ENCODE results near the gene AMIGO2. TPM values are rescaled to one million over a fixed set of nuclear protein-coding genes. Genes with fewer than 3 reads are reported as not detected.
"Not testable (repeated sequence)": the region's sequence is repeated elsewhere in the genome, so short reads cannot be mapped to it uniquely, and the experiment has no call there.

The AMIGO2 gene
- total RNA-seq, 1 donor from 2014 or later: 25.2 TPM

DNA sequence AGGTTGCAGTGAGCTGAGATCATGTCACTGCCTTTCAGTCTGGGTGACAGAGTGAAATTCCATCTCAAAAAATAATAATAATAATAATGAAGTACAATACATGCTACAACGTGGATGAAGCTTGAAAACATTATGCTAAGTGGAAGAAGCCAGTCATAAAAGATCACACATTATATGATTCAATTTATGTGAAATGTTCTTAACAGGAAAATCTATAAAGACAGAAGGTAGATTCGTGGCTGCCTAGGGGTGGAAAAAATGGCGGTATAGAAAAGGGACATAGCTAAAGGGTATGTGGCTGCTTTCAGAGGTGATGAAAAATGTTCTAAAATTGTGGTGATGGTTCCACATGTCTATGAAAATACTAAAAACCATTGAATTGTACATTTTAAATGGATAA lies 41.0 kb upstream of the AMIGO2 start:
- DNase-seq (ENCODE audit: low read depth) (no peak), FAIRE-seq (no peak)
- Histone ChIP-seq H4K20me1 (ENCODE audit: insufficient read depth, low read length) (no peaks in the 10 kb centered on the region), H3K9ac (ENCODE audit: low read length) (no peak overlapping the region), H3K4me1 (ENCODE audit: insufficient read depth, low read length) (peaks cover 8% of the 10 kb centered on the region), H3K79me2 (ENCODE audit: insufficient read depth, low read length) (no peaks in the 10 kb centered on the region), H3K36me3 (ENCODE audit: insufficient read depth, low read length) (no peaks in the 10 kb centered on the region), H3K9me3 (ENCODE audit: insufficient read depth, low read depth, low read length) (no peaks in the 10 kb centered on the region), H3K27me3 (ENCODE audit: insufficient read depth, low read length) (no peaks in the 10 kb centered on the region), H3K4me2 (ENCODE audit: low read length) (peak overlapping the region; percentile 18), H3K4me3 (ENCODE audit: insufficient read depth, low read depth, low read length) (no peak overlapping the region), H3K27ac (ENCODE audit: low read depth, low read length) (no peak overlapping the region), H2AFZ (ENCODE audit: low read depth, low read length) (no peak overlapping the region)
- peaks cover 7% of the 10 kb centered on the region for H3K4me1 Mint-ChIP-seq (ENCODE audit: low read depth, unreplicated experiment)
- no peaks in the 10 kb centered on the region for H3K27me3 Mint-ChIP-seq (ENCODE audit: low read depth, unreplicated experiment)
- TF ChIP-seq EZH2 (IDR thresholded peaks at IDR 0.05; ENCODE audit: insufficient read depth, low read length): no peak
- TF ChIP-seq, protein P1, sequence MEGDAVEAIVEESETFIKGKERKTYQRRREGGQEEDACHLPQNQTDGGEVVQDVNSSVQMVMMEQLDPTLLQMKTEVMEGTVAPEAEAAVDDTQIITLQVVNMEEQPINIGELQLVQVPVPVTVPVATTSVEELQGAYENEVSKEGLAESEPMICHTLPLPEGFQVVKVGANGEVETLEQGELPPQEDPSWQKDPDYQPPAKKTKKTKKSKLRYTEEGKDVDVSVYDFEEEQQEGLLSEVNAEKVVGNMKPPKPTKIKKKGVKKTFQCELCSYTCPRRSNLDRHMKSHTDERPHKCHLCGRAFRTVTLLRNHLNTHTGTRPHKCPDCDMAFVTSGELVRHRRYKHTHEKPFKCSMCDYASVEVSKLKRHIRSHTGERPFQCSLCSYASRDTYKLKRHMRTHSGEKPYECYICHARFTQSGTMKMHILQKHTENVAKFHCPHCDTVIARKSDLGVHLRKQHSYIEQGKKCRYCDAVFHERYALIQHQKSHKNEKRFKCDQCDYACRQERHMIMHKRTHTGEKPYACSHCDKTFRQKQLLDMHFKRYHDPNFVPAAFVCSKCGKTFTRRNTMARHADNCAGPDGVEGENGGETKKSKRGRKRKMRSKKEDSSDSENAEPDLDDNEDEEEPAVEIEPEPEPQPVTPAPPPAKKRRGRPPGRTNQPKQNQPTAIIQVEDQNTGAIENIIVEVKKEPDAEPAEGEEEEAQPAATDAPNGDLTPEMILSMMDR (IDR thresholded peaks at IDR 0.05; ENCODE audit: insufficient read depth, low read depth, low read length): no peak
- H3K27ac Mint-ChIP-seq (ENCODE audit: unreplicated experiment): no peak overlapping the region
- H3K36me3 Mint-ChIP-seq (ENCODE audit: low read depth, unreplicated experiment): peaks cover 2% of the 10 kb centered on the region
- H3K4me3 Mint-ChIP-seq (ENCODE audit: unreplicated experiment): no peak overlapping the region
- peaks cover 2% of the 10 kb centered on the region for H3K9me3 Mint-ChIP-seq (ENCODE audit: unreplicated experiment)

DNA sequence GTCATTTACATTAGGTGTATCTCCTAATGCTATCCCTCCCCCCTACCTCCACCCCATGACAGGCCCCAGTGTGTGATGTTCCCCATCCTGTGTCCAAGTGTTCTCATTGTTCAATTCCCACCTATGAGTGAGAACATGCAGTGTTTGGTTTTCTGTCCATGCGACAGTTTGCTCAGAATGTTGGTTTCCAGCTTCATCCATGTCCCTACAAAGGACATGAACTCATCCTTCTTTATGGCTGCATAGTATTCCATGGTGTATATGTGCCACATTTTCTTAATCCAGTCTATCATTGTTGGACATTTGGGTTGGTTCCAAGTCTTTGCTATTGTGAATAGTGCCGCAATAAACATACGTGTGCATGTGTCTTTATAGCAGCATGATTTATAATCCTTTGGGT lies 37.5 kb upstream of the AMIGO2 start:
- H3K4me2 ChIP-seq (ENCODE audit: low read length); H3K27me3 ChIP-seq (ENCODE audit: insufficient read depth, low read length); H3K9ac ChIP-seq (ENCODE audit: low read length); H3K79me2 ChIP-seq (ENCODE audit: insufficient read depth, low read length); H3K36me3 ChIP-seq (ENCODE audit: insufficient read depth, low read length); H3K9me3 Mint-ChIP-seq (ENCODE audit: unreplicated experiment); H3K36me3 Mint-ChIP-seq (ENCODE audit: low read depth, unreplicated experiment); H4K20me1 ChIP-seq (ENCODE audit: insufficient read depth, low read length); H2AFZ ChIP-seq (ENCODE audit: low read depth, low read length); H3K27ac ChIP-seq (ENCODE audit: low read depth, low read length); DNase-seq (ENCODE audit: low read depth); H3K27ac Mint-ChIP-seq (ENCODE audit: unreplicated experiment); H3K9me3 ChIP-seq (ENCODE audit: insufficient read depth, low read depth, low read length); H3K4me3 ChIP-seq (ENCODE audit: insufficient read depth, low read depth, low read length); H3K4me1 Mint-ChIP-seq (ENCODE audit: low read depth, unreplicated experiment); H3K4me1 ChIP-seq (ENCODE audit: insufficient read depth, low read length); H3K27me3 Mint-ChIP-seq (ENCODE audit: low read depth, unreplicated experiment); H3K4me3 Mint-ChIP-seq (ENCODE audit: unreplicated experiment); FAIRE-seq: not testable (repeated sequence)

DNA sequence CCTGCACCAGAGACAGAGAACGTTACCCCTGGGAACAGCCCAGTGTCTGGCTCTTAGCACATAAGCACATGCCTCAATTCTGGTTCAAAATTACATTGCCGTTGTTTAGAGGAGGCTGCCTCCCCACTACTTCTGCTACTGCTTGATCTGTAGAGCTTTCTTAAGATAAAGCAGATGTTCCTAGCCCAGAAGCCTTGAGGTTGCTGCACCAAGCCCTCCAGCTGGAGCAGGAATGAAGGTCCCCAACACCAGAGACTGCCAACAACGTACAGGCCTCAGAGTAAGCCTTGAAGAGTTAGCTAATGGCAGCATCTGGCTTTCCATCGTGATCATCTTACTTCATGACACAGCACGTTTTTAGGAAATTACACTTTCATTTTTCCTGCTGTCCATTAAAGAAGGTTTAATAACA lies 34.7 kb upstream of the AMIGO2 start:
- Mint-ChIP-seq H3K9me3 (ENCODE audit: unreplicated experiment) (peaks cover 2% of the 10 kb centered on the region), H3K27me3 (ENCODE audit: low read depth, unreplicated experiment) (no peaks in the 10 kb centered on the region), H3K4me3 (ENCODE audit: unreplicated experiment) (no peak overlapping the region), H3K4me1 (ENCODE audit: low read depth, unreplicated experiment) (no peaks in the 10 kb centered on the region), H3K36me3 (ENCODE audit: low read depth, unreplicated experiment) (peaks cover 4% of the 10 kb centered on the region), H3K27ac (ENCODE audit: unreplicated experiment) (no peak overlapping the region)
- no peak overlapping the region for H3K4me2 ChIP-seq (ENCODE audit: low read length)
- H3K4me3 ChIP-seq (ENCODE audit: insufficient read depth, low read depth, low read length): no peak overlapping the region
- no peaks in the 10 kb centered on the region for H4K20me1 ChIP-seq (ENCODE audit: insufficient read depth, low read length)
- no peak overlapping the region for H3K9ac ChIP-seq (ENCODE audit: low read length)
- no peaks in the 10 kb centered on the region for H3K27me3 ChIP-seq (ENCODE audit: insufficient read depth, low read length)
- H3K79me2 ChIP-seq (ENCODE audit: insufficient read depth, low read length): no peaks in the 10 kb centered on the region
- no peaks in the 10 kb centered on the region for H3K4me1 ChIP-seq (ENCODE audit: insufficient read depth, low read length)
- DNase-seq (ENCODE audit: low read depth): no peak
- H3K27ac ChIP-seq (ENCODE audit: low read depth, low read length): no peak overlapping the region
- H2AFZ ChIP-seq (ENCODE audit: low read depth, low read length): no peak overlapping the region
- FAIRE-seq: peak; percentile 59
- H3K9me3 ChIP-seq (ENCODE audit: insufficient read depth, low read depth, low read length): no peaks in the 10 kb centered on the region
- TF ChIP-seq EZH2 (IDR thresholded peaks at IDR 0.05; ENCODE audit: insufficient read depth, low read length): no peak
- TF ChIP-seq, protein P1 (IDR thresholded peaks at IDR 0.05; ENCODE audit: insufficient read depth, low read depth, low read length): no peak
- no peaks in the 10 kb centered on the region for H3K36me3 ChIP-seq (ENCODE audit: insufficient read depth, low read length)
